ENCODE results near the gene GPR15.
"Not testable (repeated sequence)": the region's sequence is repeated elsewhere in the genome, so short reads cannot be mapped to it uniquely, and the experiment has no call there.

Gene GPR15

GRCh38 chr3:98559769-98560168, 28.0 kb downstream of the GPR15 start:
- DNase-seq: not testable (repeated sequence)

DNA sequence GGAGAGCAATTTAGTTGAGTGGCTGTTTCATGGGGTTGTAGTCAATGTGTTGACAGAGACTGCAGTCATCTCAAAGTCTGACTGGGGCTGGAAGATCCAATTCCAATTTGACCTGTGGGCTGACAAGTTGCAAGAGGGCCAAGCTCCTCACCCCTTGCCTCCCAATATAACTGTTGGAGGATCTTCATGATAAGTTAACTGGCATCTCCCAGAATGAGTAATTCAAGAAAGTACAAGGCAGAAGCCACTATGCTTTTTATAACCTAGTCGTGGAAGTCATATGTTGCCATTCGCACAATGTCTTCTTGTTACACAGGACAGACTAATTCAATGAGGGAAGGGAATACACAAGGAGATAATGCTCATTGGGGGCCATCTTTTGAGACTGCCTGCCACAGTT, 29.1 kb downstream of the GPR15 start:
- no peak for DNase-seq

DNA sequence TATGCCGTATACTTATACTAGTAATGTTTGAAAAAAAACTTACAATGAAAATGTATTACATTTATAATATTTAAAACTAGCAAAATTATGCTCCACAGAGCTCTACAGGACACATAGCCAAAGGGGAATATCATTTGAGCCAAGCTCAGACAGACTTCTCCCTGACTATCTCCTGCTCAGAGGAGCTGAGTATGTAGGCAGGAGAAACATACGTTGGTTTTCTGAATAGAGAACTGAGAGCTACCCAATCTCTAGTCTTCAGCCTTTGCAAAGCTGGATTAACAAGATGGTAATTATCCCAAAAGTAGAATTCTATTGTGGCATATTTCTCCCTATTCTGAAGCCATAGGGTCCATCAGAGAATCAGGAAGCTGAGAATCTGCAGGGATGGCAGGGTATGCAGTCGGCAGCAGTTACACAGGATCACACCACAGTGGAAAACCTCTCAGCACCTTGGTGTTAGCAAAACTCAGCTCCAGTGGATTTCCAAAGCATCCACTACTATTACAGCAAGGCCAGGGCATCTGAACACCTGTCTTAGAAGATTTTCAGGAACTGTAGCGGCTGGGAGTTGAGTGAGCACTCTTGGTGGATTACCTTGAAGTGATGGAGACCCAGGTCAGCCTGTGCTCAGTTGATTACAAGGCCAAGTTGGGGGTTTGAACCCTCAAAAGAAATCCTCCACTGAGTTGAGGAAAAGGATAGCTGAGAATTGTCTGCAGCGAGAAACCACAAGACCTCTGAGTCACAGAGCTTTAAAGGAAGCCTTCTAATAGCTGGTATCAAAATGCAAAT, 30.1 kb downstream of the GPR15 start:
- no peak for DNase-seq

GRCh38 chr3:98563661-98564281, 32.0 kb downstream of the GPR15 start:
- DNase-seq: no peak

DNA sequence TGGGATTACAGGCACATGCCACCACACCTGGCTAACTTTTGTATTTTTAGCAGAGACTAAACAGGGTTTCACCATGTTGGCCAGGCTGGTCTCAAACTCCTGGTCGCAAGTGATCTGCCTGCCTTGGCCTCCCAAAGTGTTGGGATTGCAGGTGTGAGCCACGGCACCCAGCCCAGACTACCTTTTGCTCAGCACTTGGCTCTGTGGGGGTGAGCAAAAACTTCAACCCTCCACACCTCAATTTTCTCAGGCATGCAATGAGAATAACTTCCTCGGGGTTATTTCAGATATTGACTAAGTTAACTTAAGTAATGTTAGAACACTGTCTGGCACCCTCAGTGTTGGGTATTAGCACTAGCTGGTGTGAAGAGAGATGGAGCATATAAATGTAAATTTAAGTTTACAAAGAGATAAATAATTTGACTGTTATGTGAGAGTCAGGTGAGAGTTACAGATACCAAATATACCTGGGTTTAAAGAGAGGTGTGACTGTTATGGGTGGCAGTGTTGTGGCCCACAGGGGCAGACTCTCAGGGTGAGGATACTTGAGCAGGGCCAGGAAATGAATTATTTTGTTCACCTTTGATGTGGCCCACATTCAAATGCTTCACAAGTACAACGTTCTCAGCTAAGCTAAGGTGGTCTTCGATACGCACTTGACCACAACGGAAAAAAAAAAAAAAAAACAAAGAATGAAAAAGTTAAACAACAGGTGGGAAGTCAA, 32.7 kb downstream of the GPR15 start:
- no peak for DNase-seq

DNA sequence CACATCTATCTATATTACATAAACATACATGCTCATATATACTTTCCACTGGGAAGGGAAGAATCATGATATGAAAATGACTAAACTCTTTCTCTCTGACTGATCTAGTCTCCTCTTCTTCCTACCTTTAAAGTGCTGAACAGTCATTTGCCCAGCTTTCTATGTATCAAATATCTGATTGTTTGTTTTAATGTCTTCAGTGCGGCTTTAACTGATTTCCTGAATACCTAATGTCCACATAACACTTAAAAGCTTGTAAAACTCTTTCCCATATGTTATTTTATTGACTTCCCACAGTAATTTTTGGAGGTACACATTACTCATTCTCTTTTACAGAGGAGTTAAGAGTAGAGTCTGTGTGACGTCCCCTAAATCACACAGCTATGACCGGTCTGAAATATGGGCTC, 33.5 kb downstream of the GPR15 start:
- no peak for DNase-seq

- DNase-seq: no peak
Measured at GRCh38 chr3:98565843-98566242, 34.1 kb downstream of the GPR15 start.

- no peak for DNase-seq
Measured at GRCh38 chr3:98567666-98568270, 36.0 kb downstream of the GPR15 start.

- DNase-seq: no peak
Measured at GRCh38 chr3:98568402-98568801, 36.6 kb downstream of the GPR15 start.

DNA sequence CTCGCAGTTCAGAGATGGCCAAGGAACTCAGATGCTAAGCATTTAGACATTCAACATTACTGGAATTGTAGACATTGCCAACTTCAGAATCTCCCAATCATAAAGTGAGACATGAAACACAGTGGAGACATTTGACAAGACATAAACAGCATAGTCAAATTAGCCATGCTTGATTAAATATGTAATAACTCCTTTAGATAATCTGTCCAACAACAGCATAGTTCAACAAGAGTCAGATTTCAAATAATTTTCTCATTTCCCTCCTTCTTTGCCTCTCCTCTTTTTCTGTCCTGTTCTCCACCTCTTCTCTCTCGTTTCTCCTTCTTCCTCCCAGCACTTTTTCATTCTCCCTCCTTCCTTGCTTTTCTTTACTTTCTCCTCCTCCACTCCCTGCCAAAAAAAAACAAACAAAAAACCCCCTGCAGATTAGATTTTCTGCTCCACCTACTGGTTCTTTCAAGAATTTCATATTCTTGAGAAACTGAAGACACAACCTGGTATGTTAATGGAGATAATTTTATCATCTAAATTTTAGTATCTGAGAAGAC, 41.5 kb downstream of the GPR15 start:
- no peak for DNase-seq

DNA sequence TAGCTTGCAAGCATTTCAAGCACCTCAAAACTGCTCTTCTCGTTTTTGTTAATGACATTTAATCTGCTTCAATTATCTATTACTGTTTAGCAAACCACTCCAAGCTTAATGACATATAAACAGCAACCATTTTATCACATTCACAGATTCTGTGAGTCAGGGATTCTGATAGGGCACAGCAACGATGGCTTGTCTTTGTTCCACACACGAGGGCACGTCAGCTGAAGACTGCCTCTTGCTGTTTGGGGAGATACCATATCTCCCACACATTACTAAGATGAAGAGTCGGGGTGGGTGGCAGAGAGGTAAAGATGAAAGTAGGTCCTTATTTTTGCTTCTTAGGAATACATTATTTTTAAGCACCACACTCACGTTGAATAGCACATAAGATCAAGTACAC, 42.4 kb downstream of the GPR15 start:
- DNase-seq: no peak

GRCh38 chr3:98577178-98577895, 45.6 kb downstream of the GPR15 start:
- no peak for DNase-seq

DNA sequence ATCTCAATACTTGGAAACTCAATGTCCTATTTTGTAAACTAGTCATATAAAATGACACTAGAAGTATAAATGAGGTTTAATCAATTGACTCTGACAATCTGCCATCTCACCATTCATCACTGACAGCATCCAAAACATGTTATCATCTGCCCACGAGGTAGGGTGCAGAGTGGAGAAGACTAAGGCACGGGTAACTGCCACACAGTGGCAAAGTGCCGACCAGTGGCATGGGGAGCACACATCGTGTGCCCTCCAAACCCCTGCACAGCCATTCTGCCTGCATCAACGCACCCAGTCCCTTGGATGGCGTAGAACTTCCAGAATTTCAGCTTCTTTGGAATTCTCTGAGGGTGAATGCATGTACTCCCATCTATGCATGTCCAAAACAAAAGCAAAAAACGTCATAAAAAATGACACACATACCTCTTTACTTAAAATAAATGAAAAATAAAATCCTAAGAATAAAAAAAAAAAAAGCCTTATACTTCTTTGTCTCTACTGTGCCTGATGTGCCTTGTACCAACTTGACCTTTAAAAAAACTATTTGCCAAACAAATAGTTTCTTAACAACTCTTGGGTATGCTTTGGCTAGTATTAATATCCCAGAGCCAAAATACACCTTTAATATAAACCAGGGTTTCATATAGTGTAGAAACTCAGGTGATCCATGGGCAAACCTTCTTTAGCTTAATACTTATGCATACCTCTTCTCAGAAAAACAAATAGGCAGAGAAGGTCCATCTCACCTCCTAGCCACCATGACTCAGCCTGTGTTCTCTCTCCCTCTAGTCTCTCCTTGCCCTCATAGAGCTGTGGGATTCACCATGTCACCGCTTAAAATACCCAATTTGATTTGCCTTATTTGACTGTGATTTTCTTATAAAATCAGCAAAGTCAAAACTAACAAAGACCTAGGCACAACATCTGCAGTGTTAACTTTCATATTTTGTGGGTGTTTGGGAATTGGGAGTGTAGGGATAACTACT, 48.9 kb downstream of the GPR15 start:
- no peak for DNase-seq

DNA sequence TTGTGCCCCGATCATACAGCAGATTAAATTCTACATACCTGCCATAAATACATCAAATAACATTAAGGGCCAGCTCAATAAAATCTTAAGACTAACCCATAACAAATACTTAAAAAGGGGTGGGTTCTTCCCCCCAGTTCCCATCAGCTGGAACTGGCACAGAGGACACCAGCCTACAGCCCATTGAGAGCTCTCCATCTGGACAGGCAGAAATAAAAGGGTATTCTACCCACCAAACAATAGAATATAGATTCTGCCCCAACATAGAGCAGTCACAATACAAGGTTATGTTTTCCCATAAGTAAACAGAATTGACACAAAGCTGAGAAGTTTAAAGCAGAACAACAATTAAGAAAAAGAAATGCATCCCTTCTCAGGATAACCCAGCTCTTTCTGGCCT, 49.7 kb downstream of the GPR15 start:
- DNase-seq: no peak

DNA sequence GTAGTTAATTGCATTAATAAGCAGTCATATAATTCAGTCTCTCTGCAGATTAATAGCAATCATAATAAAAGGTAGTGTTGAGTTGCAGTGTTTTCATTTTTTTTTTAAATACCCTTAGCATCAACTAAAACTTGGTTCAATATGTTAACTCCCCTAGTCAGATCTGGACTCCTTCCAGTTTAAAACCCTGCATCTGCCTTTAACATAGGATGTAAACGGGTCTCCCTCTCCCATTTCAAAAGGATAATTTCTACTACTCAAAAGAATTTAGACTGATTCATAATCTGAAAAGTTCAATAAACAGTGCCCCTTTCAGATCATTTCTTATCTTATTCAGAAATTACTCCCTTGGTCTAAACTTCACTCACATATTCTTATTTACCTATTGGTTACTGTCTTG, 50.3 kb downstream of the GPR15 start:
- no peak for DNase-seq

GRCh38 chr3:98583766-98584165, 52.0 kb downstream of the GPR15 start:
- DNase-seq: no peak
